ENCODE data around the gene GYS1.
"Not testable (repeated sequence)": the region's sequence is repeated elsewhere in the genome, so short reads cannot be mapped to it uniquely, and the experiment has no call there.

Gene GYS1

GRCh38 chr19:48938256-48938655, 54.9 kb downstream of the GYS1 start:
- no peak for DNase-seq (ENCODE audit: low read depth)

- DNase-seq (ENCODE audit: low read depth), result no peak
Measured at GRCh38 chr19:48935864-48936263, 57.2 kb downstream of the GYS1 start.

GRCh38 chr19:48934837-48935236, 58.3 kb downstream of the GYS1 start:
- no peak for DNase-seq (ENCODE audit: low read depth)

GRCh38 chr19:48933382-48933932, 59.7 kb downstream of the GYS1 start, which contains the start of gene DHDH:
TSS of gene DHDH (plus strand) at chr19:48933699. CDS start at chr19:48933722, 23 bp downstream.
- DNase-seq (ENCODE audit: low read depth), result no peak

- no peak for DNase-seq (ENCODE audit: low read depth)
Measured at GRCh38 chr19:48928164-48929025, 64.7 kb downstream of the GYS1 start.

GRCh38 chr19:48927692-48928091, 65.4 kb downstream of the GYS1 start:
- DNase-seq (ENCODE audit: low read depth), result not testable (repeated sequence)

- DNase-seq (ENCODE audit: low read depth), result peak; percentile 87
Measured at GRCh38 chr19:48926909-48927308, 66.2 kb downstream of the GYS1 start.

GRCh38 chr19:48925890-48926289, 67.2 kb downstream of the GYS1 start:
- DNase-seq (ENCODE audit: low read depth), result not testable (repeated sequence)

GRCh38 chr19:48925240-48925843, 67.8 kb downstream of the GYS1 start:
- DNase-seq (ENCODE audit: low read depth), result no peak

GRCh38 chr19:48922548-48923490, 70.3 kb downstream of the GYS1 start:
- DNase-seq (ENCODE audit: low read depth), result no peak

GRCh38 chr19:48921721-48922500, 71.2 kb downstream of the GYS1 start:
- DNase-seq (ENCODE audit: low read depth), result no peak

- DNase-seq (ENCODE audit: low read depth), result no peak
Measured at GRCh38 chr19:48920949-48921348, 72.2 kb downstream of the GYS1 start.

- DNase-seq (ENCODE audit: low read depth), result not testable (repeated sequence)
Measured at GRCh38 chr19:48919271-48919670, 73.8 kb downstream of the GYS1 start.

GRCh38 chr19:48918801-48919247, 74.3 kb downstream of the GYS1 start:
- DNase-seq (ENCODE audit: low read depth), result no peak

Data from HS-5 (cell line).